Neutrophil (primary cell): ENCODE measurements around the gene HDAC2.
"Not testable (repeated sequence)": the region's sequence is repeated elsewhere in the genome, so short reads cannot be mapped to it uniquely, and the experiment has no call there.

Source experiments
- H3K27ac ChIP-seq: fragments of 200-600 bp; sonication (generic); 2 replicates; pipeline ENCODE4 v1.5.1; 2016; ENCODE audit warnings: mild to moderate bottlenecking, moderate library complexity
- H3K27me3 ChIP-seq: fragments of 200-600 bp; sonication (generic); 2 replicates; pipeline ENCODE4 v1.6.0; 2016; ENCODE audit warnings: mild to moderate bottlenecking
- H3K36me3 ChIP-seq: fragments of 200-600 bp; sonication (generic); 2 replicates; pipeline ENCODE4 v1.5.1; 2017
- H3K4me1 ChIP-seq, 2 experiments: fragments of 200-600 bp in 1 of 2; sonication (generic) in 1 of 2; 1 replicate in 1 of 2; 2 replicates in 1 of 2; pipeline versions ENCODE4 v1.5.1 to v1.6.1; 2013 to 2016; ENCODE audit warnings: low read depth in 1 of 2, low read length in 1 of 2, mild to moderate bottlenecking in 1 of 2, moderate library complexity in 1 of 2; ENCODE audit not compliant: control insufficient read depth in 1 of 2, insufficient read depth in 1 of 2
- H3K4me3 ChIP-seq, 2 experiments: fragments of 200-600 bp in 1 of 2; sonication (generic) in 1 of 2; 1 replicate in 1 of 2; 2 replicates in 1 of 2; pipeline ENCODE4 v1.5.1; 2013 to 2016; ENCODE audit warnings: low read depth in 1 of 2, low read length in 1 of 2, mild to moderate bottlenecking in 1 of 2, moderate library complexity in 1 of 2
- H3K9me3 ChIP-seq: fragments of 200-600 bp; sonication (generic); 2 replicates; pipeline ENCODE4 v1.5.1; 2016
- TF ChIP-seq, protein P1 (sequence below): fragments of 200-600 bp; sonication (generic); IDR thresholded peaks from 2 replicates; pipeline ENCODE4 v1.5.1; 2016; ENCODE audit warnings: antibody characterized with exemption

HDAC2 gene

DNA sequence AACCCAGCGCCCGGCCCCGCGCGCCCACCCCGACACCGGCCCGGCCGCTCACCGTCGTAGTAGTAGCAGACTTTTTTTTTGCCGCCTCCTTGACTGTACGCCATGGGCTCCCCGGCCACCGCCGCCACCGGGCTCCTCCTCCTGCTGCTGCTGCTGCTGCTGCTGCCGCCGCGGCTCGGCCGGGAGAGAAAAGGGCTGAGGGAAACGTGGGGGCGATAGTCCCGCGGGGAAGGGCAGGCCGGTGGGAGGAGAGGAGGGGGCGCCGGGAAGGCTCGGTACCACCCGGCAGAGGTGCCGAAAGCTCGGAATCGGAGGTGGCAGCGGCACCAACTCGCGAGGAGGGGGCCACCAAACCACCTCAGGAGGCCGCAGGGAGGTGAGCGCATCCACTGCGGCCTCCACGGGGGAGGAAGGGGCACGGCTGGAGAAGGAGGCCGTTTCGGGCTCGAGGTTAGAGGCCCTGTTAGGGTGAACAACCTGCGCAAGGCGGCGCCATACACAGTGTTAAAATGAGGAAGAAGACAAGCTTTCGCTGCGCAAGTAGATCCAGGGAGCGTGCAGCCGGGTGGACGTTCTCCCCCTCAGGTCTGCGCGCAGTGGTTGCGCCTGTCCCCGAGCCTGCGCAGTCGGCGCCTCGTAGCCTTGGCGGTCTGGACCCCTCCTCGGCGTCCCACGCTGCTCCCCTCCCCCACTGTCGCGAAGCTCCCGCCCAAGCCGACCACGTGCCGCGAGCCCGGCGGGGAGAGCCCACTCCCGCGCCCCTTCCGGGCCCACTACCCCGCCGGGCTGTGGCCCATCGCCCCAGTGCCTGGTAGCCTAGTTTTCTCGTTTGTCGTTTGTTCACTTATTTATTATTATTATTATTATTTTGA is at the start of gene HDAC2:
TSS of gene HDAC2 (minus strand) at position 344 of the 872 bp plus-strand sequence. CDS start at position 104, 240 bp downstream.
- TF ChIP-seq, protein P1, sequence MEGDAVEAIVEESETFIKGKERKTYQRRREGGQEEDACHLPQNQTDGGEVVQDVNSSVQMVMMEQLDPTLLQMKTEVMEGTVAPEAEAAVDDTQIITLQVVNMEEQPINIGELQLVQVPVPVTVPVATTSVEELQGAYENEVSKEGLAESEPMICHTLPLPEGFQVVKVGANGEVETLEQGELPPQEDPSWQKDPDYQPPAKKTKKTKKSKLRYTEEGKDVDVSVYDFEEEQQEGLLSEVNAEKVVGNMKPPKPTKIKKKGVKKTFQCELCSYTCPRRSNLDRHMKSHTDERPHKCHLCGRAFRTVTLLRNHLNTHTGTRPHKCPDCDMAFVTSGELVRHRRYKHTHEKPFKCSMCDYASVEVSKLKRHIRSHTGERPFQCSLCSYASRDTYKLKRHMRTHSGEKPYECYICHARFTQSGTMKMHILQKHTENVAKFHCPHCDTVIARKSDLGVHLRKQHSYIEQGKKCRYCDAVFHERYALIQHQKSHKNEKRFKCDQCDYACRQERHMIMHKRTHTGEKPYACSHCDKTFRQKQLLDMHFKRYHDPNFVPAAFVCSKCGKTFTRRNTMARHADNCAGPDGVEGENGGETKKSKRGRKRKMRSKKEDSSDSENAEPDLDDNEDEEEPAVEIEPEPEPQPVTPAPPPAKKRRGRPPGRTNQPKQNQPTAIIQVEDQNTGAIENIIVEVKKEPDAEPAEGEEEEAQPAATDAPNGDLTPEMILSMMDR = peak; percentile 22
- H3K36me3 ChIP-seq = no peaks in the 10 kb centered on the region

DNA sequence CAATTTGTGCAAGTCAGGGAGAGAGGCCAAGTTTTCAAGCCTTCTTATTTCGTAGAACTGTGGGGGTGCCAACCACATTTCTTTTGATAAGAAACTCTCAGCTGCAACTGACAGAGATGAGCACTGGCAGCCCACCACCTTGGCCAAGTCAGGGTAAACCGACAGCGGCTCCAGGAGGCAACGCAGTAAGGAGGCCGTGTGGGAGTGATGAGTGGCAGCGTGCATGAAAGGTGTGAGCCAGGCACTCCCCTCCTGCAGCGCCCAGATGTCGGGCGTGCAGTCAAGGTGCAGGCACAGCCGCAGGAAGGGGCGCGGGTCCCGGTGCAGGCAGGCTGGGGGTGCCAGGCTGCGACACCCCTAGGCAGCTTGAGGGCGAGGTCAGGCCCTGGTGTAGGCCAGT is 49.2 kb upstream of the HDAC2 start:
- Histone ChIP-seq H3K4me3 (no peak overlapping the region), H3K27me3 (no peaks in the 10 kb centered on the region), H3K36me3 (no peaks in the 10 kb centered on the region), H3K4me1 (no peaks in the 10 kb centered on the region), H3K27ac (no peak overlapping the region), H3K9me3 (no peaks in the 10 kb centered on the region)
- TF ChIP-seq, protein P1 = no peak

More for the DNA sequence above, at the start of gene HDAC2:
- peak within 1 kb of the TSS; percentile 91 to 94 for H3K4me3 ChIP-seq
- H3K4me1 ChIP-seq = peaks cover 20 to 24% of the 10 kb centered on the region in 2 experiments
- H3K27ac ChIP-seq = peak within 1 kb of the TSS; percentile 92
- H3K27me3 ChIP-seq = no peaks in the 10 kb centered on the region
- H3K9me3 ChIP-seq = no peaks in the 10 kb centered on the region

DNA sequence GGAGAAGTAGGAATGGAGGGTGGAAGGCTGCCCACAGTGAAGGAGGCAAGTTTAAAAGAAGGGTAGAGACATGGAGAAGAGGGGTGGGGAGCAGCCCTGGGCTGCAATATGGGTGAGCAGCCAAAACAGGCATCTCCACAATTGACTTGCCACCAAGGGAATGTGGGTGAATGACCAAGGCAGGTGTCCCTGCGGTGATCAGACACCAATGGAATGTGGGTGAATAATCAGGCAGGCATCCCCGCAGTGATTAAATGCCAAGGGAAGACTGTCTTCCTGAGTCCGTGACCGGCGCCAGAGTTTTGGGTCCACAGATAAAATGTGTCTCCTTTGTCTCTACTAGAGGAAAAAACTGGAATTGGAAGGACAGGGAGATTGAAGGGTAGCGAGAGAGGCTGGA is 46.2 kb upstream of the HDAC2 start:
- H3K9me3 ChIP-seq, H3K27me3 ChIP-seq, H3K4me3 ChIP-seq, H3K27ac ChIP-seq, H3K4me1 ChIP-seq, H3K36me3 ChIP-seq: not testable (repeated sequence)

DNA sequence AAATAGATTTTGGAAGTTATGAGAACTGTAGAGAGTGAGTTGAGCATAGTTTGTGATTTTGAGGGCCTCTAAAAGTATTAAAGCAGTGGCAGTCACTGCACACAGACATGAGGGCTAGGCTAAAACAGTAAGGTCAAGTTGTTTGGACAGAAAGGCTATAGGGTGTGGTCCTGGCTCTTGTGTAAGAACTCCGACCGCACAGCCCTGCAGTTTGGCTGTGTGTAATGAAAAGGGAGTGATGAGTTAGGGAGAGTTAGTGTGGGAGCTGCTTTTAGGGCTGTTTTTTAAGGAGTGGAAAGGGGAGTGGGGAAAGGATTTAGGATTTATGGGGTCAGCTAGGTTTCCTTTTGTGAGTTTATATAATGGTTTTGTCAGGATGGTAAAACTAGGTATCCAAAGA is 43.2 kb upstream of the HDAC2 start:
- not testable (repeated sequence) for H3K27me3 ChIP-seq, H3K27ac ChIP-seq, H3K4me1 ChIP-seq, H3K9me3 ChIP-seq, H3K36me3 ChIP-seq, H3K4me3 ChIP-seq

DNA sequence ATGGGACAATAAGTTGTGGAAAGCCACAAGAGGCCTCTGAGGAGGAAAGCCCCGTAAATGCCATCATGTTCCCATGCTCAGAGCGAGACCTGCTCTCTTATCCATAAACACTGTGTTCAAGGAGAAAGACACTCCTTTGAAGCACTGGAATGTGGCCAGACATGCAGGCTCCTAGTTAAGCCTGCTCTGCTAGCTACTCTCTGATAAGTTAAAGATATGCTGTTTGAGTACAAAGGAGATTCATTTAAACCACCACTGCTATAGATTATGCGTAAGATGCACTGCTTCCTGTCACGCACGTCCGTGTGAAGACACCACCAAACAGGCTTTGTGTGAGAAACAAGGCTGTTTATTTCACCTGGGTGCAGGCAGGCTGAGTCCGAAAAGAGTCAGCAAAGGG is 40.5 kb upstream of the HDAC2 start:
- not testable (repeated sequence) for H3K27me3 ChIP-seq, H3K4me3 ChIP-seq, H3K36me3 ChIP-seq, H3K4me1 ChIP-seq, H3K27ac ChIP-seq, H3K9me3 ChIP-seq

DNA sequence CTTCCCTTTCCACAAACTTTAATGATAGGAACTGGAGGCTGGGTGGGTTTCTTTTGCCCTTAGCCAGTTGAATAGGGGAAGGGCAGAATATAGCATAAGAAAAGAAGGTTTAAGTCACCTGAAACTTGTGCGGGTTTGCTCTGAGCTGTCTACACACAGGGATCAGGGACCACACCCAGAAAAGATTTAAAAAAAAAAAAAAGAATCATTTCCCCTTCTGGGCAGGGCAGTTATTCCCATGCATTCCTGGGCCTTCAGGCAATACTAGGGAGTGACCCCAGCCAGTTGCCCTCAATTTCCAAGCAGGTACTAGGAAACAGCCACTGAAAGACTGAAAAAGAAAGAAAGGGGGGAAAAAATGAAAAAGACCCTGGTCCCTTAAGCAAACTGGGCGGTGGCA is 39.6 kb upstream of the HDAC2 start:
- TF ChIP-seq, protein P1 = no peak
- H3K4me1 ChIP-seq = no peaks in the 10 kb centered on the region
- H3K9me3 ChIP-seq = no peaks in the 10 kb centered on the region
- no peak overlapping the region for H3K27ac ChIP-seq
- H3K4me3 ChIP-seq = no peak overlapping the region
- H3K27me3 ChIP-seq = no peaks in the 10 kb centered on the region
- no peaks in the 10 kb centered on the region for H3K36me3 ChIP-seq

DNA sequence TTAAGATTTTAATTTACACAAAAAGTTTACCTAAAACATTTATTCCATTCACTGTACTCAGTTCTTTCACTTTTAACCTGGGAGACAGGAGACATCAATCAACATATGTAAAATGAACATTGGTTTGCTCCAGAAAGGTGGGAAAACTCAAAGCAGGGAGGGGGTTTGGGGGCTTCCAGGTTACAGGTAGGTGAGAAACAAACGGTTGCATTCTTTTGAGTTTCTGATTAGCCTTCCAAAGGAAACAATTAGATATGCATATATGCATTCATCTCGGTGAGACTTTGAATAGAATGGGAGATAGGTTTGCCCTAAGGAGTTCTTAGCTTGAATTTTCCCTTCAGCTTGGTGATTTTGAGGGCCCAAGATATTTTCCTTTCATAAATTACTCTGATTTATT is 38.2 kb upstream of the HDAC2 start:
- TF ChIP-seq, protein P1 = no peak
- H3K4me1 ChIP-seq = no peaks in the 10 kb centered on the region
- H3K9me3 ChIP-seq = no peaks in the 10 kb centered on the region
- no peak overlapping the region for H3K27ac ChIP-seq
- no peaks in the 10 kb centered on the region for H3K36me3 ChIP-seq
- H3K27me3 ChIP-seq = no peaks in the 10 kb centered on the region
- no peak overlapping the region for H3K4me3 ChIP-seq
